ENCODE measurements around the gene DOCK9. TPM values are rescaled to one million over a fixed set of nuclear protein-coding genes. Genes with fewer than 3 reads are reported as not detected.

The DOCK9 gene
- polyA plus RNA-seq, 1 of the 3 experiments (the other 2 are of a cell fraction), result 16.6 TPM

DNA sequence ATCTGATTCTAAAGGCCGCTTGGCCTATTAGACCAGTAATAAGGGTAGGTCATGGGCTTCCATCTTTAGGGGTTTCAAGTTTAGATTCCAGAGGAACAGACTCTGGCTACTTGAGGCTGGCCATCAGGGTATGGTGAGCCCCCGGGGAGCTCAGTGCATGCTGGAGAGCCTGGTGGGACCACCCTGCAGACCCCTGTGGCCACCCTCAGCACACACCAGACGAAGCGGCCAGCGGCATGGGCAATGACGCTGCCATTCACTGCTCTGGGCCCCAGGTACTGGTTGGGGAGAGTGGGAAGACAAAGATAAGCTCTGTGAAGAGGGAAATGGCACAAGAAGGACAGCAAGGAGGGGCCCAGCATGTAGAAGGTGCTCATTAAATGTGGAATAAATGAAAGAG is 126.6 kb downstream of the DOCK9 start:
- H3K36me3 ChIP-seq (replicated peaks in 1 of 2; ENCODE audit: control insufficient read depth in 1 of 2, insufficient read depth in 2 of 2, low read length in 1 of 2), result no peaks in the 10 kb centered on the region
- H3F3A ChIP-seq (replicated peaks; ENCODE audit: insufficient read depth), result no peaks in the 10 kb centered on the region
- no peaks in the 10 kb centered on the region for H3K4me1 ChIP-seq (ENCODE audit: control insufficient read depth in 1 of 2, insufficient read depth in 2 of 2, low read depth in 1 of 2, low read length in 1 of 2)
- no peaks in the 10 kb centered on the region for H4K20me1 ChIP-seq (ENCODE audit: insufficient read depth)
- no peak overlapping the region for H3K9ac ChIP-seq
- WGBS (ENCODE audit: low lambda C conversion rate), result 93% methylated on average over 5 of the region's 6 CpGs
- no peak for DNase-seq
- no peaks in the 10 kb centered on the region for H3K27me3 ChIP-seq (ENCODE audit: insufficient read depth)
- H3K9me3 ChIP-seq, result no peaks in the 10 kb centered on the region
- no peak overlapping the region for H2AFZ ChIP-seq (ENCODE audit: low read depth)
- no peaks in the 10 kb centered on the region for H3K9me2 ChIP-seq
- H3K4me2 ChIP-seq, result no peak overlapping the region
- no peaks in the 10 kb centered on the region for H3K79me2 ChIP-seq (ENCODE audit: insufficient read depth)
- H3K4me3 ChIP-seq (ENCODE audit: low read depth in 2 of 2, low read length in 1 of 2), result no peak overlapping the region
- TF ChIP-seq TCF12 (IDR thresholded peaks at IDR 0.05), result no peak
- no peak for TF ChIP-seq FOXJ3 (CRISPR knock-in tag; IDR thresholded peaks at IDR 0.05)
- TF ChIP-seq, protein P1, sequence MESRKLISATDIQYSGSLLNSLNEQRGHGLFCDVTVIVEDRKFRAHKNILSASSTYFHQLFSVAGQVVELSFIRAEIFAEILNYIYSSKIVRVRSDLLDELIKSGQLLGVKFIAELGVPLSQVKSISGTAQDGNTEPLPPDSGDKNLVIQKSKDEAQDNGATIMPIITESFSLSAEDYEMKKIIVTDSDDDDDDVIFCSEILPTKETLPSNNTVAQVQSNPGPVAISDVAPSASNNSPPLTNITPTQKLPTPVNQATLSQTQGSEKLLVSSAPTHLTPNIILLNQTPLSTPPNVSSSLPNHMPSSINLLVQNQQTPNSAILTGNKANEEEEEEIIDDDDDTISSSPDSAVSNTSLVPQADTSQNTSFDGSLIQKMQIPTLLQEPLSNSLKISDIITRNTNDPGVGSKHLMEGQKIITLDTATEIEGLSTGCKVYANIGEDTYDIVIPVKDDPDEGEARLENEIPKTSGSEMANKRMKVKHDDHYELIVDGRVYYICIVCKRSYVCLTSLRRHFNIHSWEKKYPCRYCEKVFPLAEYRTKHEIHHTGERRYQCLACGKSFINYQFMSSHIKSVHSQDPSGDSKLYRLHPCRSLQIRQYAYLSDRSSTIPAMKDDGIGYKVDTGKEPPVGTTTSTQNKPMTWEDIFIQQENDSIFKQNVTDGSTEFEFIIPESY (IDR thresholded peaks at IDR 0.05; ENCODE audit: borderline replicate concordance, low read depth), result no peak
- TF ChIP-seq, protein P2, sequence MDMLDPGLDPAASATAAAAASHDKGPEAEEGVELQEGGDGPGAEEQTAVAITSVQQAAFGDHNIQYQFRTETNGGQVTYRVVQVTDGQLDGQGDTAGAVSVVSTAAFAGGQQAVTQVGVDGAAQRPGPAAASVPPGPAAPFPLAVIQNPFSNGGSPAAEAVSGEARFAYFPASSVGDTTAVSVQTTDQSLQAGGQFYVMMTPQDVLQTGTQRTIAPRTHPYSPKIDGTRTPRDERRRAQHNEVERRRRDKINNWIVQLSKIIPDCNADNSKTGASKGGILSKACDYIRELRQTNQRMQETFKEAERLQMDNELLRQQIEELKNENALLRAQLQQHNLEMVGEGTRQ (IDR thresholded peaks at IDR 0.05; ENCODE audit: borderline replicate concordance, low read depth, low read length), result no peak
- no peak for TF ChIP-seq RCOR1 (IDR thresholded peaks at IDR 0.05; ENCODE audit: low read length)
- no peak for TF ChIP-seq YY1 (IDR thresholded peaks at IDR 0.05; ENCODE audit: low read depth)
- no peak for TF ChIP-seq TEAD4 (IDR thresholded peaks at IDR 0.05; ENCODE audit: borderline replicate concordance, insufficient read depth)
- ChIA-PET POLR2A (interaction anchor here (1.2 kb wide), 1 partner anchor 11 kb away, joined by 3 read pairs; no protein-coding TSS in a partner anchor), CTCF (interaction anchor here (1.1 to 3.2 kb wide), 4 partner anchors 9 to 183 kb away, joined by 3 to 17 read pairs (median 7); no protein-coding TSS in a partner anchor)
- no peak overlapping the region for H3K27ac ChIP-seq (ENCODE audit: low read depth in 2 of 2, low read length in 1 of 2)

DNA sequence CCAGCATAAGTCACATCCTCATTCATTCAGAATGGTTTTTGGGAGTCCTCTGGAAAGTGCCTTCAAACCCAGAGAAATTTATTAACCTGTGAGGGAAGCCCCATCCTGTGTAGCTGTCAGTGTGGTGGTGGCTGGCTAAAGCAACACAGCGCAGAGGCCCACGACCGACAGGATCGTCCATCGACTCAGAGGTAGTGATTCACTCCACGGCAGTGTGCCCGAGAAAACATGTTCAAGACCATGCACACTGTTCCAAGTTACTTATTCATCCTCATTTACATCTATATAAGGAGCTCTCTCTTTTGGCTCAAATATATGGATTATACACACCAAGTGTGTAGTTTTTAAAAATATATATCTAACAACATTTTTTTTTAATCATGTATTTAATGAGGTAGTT is 129.1 kb downstream of the DOCK9 start:
- ChIA-PET CTCF (interaction anchor here (1.3 to 2.8 kb wide), 5 partner anchors 8 to 815 kb away, joined by 3 to 17 read pairs (median 4); no protein-coding TSS in a partner anchor), POLR2A (no interaction called here)
- Histone ChIP-seq H4K20me1 (ENCODE audit: insufficient read depth) (no peaks in the 10 kb centered on the region), H3K27me3 (ENCODE audit: insufficient read depth) (no peaks in the 10 kb centered on the region), H3K36me3 (replicated peaks in 1 of 2; ENCODE audit: control insufficient read depth in 1 of 2, insufficient read depth in 2 of 2, low read length in 1 of 2) (peaks cover 0 to 8% of the 10 kb centered on the region in 2 experiments), H3K4me1 (ENCODE audit: control insufficient read depth in 1 of 2, insufficient read depth in 2 of 2, low read depth in 1 of 2, low read length in 1 of 2) (no peaks in the 10 kb centered on the region), H3K27ac (ENCODE audit: low read depth in 2 of 2, low read length in 1 of 2) (no peak overlapping the region), H2AFZ (ENCODE audit: low read depth) (no peak overlapping the region), H3K9me3 (no peaks in the 10 kb centered on the region), H3F3A (replicated peaks; ENCODE audit: insufficient read depth) (no peaks in the 10 kb centered on the region), H3K79me2 (ENCODE audit: insufficient read depth) (no peaks in the 10 kb centered on the region), H3K4me2 (no peak overlapping the region), H3K4me3 (ENCODE audit: low read depth in 2 of 2, low read length in 1 of 2) (no peak overlapping the region), H3K9ac (no peak overlapping the region), H3K9me2 (no peaks in the 10 kb centered on the region)
- no peak for TF ChIP-seq RXRA (IDR thresholded peaks at IDR 0.05; ENCODE audit: borderline replicate concordance, low read depth)
- no peak for TF ChIP-seq GABPA (IDR thresholded peaks at IDR 0.05; ENCODE audit: low read depth)
- TF ChIP-seq, protein P3, sequence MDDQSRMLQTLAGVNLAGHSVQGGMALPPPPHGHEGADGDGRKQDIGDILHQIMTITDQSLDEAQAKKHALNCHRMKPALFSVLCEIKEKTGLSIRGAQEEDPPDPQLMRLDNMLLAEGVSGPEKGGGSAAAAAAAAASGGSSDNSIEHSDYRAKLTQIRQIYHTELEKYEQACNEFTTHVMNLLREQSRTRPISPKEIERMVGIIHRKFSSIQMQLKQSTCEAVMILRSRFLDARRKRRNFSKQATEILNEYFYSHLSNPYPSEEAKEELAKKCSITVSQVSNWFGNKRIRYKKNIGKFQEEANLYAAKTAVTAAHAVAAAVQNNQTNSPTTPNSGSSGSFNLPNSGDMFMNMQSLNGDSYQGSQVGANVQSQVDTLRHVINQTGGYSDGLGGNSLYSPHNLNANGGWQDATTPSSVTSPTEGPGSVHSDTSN (IDR thresholded peaks at IDR 0.05), result 0 out of 2 replicates have a peak, but pooled peaks have one; percentile 13
- no peak for TF ChIP-seq YY1 (IDR thresholded peaks at IDR 0.05; ENCODE audit: low read depth)
- TF ChIP-seq, protein P4, sequence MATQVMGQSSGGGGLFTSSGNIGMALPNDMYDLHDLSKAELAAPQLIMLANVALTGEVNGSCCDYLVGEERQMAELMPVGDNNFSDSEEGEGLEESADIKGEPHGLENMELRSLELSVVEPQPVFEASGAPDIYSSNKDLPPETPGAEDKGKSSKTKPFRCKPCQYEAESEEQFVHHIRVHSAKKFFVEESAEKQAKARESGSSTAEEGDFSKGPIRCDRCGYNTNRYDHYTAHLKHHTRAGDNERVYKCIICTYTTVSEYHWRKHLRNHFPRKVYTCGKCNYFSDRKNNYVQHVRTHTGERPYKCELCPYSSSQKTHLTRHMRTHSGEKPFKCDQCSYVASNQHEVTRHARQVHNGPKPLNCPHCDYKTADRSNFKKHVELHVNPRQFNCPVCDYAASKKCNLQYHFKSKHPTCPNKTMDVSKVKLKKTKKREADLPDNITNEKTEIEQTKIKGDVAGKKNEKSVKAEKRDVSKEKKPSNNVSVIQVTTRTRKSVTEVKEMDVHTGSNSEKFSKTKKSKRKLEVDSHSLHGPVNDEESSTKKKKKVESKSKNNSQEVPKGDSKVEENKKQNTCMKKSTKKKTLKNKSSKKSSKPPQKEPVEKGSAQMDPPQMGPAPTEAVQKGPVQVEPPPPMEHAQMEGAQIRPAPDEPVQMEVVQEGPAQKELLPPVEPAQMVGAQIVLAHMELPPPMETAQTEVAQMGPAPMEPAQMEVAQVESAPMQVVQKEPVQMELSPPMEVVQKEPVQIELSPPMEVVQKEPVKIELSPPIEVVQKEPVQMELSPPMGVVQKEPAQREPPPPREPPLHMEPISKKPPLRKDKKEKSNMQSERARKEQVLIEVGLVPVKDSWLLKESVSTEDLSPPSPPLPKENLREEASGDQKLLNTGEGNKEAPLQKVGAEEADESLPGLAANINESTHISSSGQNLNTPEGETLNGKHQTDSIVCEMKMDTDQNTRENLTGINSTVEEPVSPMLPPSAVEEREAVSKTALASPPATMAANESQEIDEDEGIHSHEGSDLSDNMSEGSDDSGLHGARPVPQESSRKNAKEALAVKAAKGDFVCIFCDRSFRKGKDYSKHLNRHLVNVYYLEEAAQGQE (IDR thresholded peaks at IDR 0.05; ENCODE audit: low read depth, low read length), result no peak
- no peak for DNase-seq
- 77% methylated on average over 7 of the region's 7 CpGs for WGBS (ENCODE audit: low lambda C conversion rate)

All from SK-N-SH (cell line).